OCI-LY3 (cell line): ENCODE measurements around the gene SAMD4A.

ENCODE experiments used
- EZH2phosphoT487 ChIP-seq: fragments of 200-600 bp; shearing (Covaris generic); IDR thresholded peaks from 2 replicates; pipeline ENCODE4 v1.6.1; 2018; ENCODE audit warnings: antibody characterized with exemption, mixed run types, low read depth
- TF ChIP-seq, protein P1 (sequence below): fragments of 200-600, 300-600 bp; sonication (generic); IDR thresholded peaks from 2 replicates; pipeline ENCODE4 v1.5.1; 2014; ENCODE audit warnings: antibody characterized with exemption, low read length, low read depth

DNA sequence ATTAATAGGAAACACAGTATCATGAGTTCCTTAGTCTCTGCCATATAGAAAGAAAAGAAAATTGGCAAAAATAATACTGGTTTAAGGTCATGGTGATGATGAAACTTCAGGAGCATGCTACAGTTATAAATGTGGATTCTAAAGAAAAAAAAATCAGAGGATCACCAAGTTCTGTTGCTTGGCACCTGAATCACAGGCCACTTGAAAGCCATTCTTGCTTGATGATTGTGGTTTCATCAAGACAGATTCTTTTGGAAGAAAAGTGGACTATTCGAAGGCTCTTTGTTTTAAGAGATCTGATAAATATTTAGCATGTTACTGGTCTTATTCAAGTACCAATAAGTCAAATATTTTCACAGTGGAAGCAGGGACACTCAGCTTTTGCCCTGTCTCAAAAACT lies 148.9 kb downstream of the SAMD4A start:
- TF ChIP-seq, protein P1, sequence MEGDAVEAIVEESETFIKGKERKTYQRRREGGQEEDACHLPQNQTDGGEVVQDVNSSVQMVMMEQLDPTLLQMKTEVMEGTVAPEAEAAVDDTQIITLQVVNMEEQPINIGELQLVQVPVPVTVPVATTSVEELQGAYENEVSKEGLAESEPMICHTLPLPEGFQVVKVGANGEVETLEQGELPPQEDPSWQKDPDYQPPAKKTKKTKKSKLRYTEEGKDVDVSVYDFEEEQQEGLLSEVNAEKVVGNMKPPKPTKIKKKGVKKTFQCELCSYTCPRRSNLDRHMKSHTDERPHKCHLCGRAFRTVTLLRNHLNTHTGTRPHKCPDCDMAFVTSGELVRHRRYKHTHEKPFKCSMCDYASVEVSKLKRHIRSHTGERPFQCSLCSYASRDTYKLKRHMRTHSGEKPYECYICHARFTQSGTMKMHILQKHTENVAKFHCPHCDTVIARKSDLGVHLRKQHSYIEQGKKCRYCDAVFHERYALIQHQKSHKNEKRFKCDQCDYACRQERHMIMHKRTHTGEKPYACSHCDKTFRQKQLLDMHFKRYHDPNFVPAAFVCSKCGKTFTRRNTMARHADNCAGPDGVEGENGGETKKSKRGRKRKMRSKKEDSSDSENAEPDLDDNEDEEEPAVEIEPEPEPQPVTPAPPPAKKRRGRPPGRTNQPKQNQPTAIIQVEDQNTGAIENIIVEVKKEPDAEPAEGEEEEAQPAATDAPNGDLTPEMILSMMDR: no peak
- no peak for TF ChIP-seq EZH2phosphoT487
